Right lobe of liver (tissue), 4 donors: Measurements from ENCODE around the gene DLD.

Source experiments
- CTCF ChIP-seq, 4 donors: fragments of 200-600 bp in 3 of 4; fragments of 450-650 bp in 1 of 4; IDR thresholded peaks; one replicate each; pipeline versions ENCODE4 v1.5.1 to v1.8.0; 2016 to 2022; ENCODE audit warnings: antibody characterized with exemption in 4 of 4, mild to moderate bottlenecking in 2 of 4
- POLR2A ChIP-seq: fragments of 450-650 bp; IDR thresholded peaks from one replicate; pipeline ENCODE4 v1.6.1; 2017; ENCODE audit warnings: antibody characterized with exemption, mild to moderate bottlenecking
- donor health status: DM: no; HTN: no; CAD: no.
- donor health status: DM: no; HTN: no; CAD: no.
- donor health status: DM: no; HTN: yes; CAD: no.

DNA sequence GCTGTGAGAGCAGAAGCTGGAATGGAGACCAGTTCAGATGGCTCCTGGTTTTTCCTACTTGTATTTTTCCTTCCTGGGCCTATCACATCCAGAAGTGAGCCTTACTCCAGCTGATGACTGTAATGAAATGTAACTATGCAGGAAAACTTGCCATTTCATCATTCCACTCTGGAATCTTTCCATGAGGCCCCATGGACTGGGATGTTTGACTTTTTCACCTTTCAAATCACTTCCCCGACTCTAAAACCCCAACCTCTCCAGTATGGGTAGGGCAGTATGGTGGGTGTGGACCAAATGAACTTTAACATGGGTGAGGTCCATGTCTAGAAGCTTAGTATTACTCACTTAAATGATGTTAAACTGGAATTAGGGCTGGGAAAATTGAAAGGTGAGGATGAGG lies 40.3 kb upstream of the DLD start:
- TF ChIP-seq CTCF (IDR thresholded peaks at IDR 0.05), result no peak
- no peak for TF ChIP-seq POLR2A
